ENCODE measurements around the gene ATP6V1B1.

The ATP6V1B1 gene

GRCh38 chr2:70948337-70949003 is 12.8 kb downstream of the ATP6V1B1 start:
- no peak for FAIRE-seq

GRCh38 chr2:70949086-70949485 is 13.4 kb downstream of the ATP6V1B1 start:
- no peak for FAIRE-seq

GRCh38 chr2:70954886-70955285 is 19.2 kb downstream of the ATP6V1B1 start:
- no peak for FAIRE-seq

GRCh38 chr2:70956141-70956540 is 20.4 kb downstream of the ATP6V1B1 start:
- no peak for FAIRE-seq

DNA sequence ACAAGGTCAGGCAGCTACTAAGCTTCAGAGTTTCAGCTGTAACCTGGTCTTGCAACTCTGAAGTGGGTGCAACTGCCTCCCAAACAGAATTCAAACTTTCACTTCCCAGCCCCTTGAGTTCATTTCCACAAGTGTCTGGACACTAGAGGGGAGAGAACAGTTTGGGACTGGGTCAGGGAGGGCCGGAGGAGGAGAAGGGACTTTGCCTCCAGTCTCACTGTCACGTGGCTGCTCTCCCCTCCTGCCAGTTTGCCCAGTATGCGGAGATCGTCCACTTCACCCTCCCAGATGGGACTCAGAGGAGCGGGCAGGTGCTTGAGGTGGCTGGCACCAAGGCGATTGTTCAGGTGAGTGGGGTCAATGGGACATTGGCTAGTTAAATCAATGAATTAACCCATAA is 22.1 kb downstream of the ATP6V1B1 start:
- FAIRE-seq: no peak

GRCh38 chr2:70958759-70959158 is 23.1 kb downstream of the ATP6V1B1 start:
- no peak for FAIRE-seq

DNA sequence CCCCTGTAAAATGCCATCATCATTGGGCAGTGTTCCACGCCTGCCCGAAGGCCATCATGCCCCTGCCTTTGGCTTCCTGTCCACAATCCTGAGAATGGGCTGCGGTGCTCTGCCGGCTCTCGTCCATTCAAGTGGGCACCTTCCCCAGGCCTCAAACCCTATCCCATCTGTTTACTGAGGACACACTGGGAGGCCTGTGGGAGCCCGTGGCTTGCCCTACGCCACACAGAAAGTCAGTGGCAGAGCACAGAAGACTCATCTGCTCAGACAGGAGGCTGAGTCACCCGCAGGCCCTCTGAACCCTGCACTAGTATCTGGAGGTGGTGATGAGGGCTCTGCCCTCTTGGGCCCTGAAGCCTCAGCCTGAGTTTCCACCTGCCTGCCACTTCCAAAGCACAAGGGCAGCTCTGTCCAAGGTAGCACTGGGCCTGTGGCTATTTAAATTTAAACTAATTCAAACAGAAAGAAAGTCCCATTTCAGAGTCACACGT is 23.6 kb downstream of the ATP6V1B1 start:
- no peak for FAIRE-seq

GRCh38 chr2:70959851-70960832 is 24.4 kb downstream of the ATP6V1B1 start:
- no peak for FAIRE-seq

DNA sequence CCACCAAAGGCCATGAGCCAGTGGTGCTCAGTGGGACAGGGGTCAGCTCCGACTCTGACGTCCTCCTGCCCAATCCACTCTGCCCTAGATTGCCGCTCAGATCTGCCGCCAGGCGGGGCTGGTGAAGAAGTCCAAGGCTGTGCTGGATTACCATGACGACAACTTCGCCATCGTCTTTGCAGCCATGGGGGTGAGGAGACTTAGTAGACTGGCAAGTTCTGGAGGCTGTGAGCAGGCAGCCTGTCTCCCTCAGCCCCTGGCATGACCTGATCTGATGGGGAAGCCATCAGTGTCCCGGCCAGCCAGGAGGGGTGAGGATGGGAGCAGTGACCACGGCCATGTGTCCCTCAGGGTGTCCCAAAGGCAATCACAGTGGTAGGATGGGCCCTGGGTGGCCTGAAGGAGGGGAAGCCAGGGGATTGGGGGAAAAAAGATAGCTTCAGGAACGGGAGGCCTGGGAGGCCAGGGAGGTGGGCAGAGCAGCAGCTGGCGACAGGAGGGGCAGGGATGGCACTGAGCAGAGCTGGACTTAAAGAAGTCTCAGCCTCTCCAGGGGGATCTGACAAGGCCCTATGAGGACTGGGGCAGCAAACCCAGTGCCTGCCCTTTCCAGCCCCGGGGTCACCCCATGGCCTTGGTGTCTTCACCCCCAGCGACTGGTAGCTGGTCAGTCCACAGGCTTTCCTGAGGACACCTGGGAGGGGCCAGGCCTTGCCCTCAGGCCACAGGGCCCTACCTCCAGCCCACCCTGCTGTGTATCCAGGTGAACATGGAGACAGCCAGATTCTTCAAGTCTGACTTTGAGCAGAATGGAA is 25.3 kb downstream of the ATP6V1B1 start:
- no peak for FAIRE-seq

DNA sequence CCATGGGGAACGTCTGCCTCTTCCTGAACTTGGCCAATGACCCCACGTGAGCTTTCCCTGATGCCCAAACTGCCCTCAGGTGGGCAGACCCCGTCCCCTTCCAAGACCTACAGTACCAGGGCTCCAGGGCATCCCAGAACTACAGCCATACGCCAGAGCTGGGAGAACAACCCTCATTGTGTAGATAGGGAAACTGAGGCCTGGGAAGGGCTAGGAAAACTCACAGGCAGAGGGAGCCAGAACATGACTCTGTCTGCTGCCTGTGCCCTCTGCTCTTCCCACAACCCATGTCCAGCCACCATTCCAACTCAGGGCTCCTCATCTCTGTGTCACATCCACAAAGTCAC is 25.9 kb downstream of the ATP6V1B1 start:
- no peak for FAIRE-seq

DNA sequence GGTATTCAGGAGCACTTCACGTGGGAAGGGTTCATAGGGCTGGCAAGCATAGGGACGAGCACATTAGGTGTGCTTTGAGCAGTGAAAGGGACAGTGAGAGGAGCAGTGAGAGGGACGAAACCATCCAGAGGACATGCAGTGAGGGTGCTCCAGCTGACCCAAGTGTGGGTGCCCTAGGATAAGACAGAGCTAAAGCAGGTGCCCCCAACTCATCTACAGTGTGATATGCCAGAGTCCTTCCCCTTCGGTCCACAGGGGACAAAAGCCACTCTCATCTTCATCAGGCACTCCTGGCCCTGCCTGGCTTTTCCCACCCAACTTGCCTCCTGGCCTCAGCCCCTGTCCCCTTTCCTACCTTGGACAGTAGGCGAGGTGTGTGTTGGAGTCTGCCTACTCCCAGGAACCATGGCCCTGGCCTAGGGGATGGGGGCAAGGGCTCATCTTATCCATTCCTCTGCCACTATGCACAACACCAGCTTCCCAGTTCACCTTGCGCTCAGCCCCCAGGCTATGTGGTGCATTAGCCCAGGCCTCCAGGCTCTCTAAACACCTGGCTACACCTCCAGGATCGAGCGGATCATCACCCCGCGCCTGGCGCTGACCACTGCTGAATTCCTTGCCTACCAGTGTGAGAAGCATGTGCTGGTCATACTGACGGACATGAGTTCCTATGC is 26.6 kb downstream of the ATP6V1B1 start:
- no peak for FAIRE-seq

- no peak for FAIRE-seq
Measured at GRCh38 chr2:70962885-70963878, 27.5 kb downstream of the ATP6V1B1 start.

- FAIRE-seq: no peak
Measured at GRCh38 chr2:70964133-70964532, 28.4 kb downstream of the ATP6V1B1 start.

DNA sequence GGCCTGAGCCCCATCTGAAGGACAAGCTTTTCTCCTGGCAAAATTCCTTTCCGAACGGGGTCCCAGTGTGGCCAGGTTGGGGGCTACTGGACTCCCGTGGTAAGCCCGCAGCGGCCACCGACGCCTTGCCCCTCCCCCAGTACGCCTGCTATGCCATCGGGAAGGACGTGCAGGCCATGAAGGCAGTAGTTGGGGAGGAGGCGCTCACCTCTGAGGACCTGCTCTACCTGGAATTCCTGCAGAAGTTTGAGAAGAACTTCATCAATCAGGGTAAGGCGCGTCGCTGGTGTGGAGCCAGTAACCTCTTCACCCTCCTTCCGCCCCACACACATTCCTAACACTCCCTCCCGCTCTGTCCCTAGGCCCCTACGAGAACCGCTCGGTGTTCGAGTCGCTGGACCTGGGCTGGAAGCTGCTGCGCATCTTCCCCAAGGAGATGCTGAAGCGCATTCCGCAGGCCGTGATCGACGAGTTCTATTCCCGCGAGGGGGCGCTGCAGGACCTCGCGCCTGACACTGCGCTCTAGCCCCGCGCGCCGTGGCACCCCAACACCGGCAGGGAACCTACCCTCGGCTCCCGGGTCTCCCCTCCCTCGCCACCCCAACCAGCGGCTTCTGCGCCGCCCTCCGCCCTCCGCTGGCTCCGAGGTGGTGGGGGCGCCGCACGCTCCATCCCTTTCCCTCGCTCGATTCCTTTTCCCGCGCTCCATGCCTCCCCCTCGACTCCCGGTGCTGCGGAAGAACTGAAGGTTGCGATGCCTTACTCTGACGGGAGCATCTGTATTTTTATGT is 29.1 kb downstream of the ATP6V1B1 start:
- no peak for FAIRE-seq

DNA sequence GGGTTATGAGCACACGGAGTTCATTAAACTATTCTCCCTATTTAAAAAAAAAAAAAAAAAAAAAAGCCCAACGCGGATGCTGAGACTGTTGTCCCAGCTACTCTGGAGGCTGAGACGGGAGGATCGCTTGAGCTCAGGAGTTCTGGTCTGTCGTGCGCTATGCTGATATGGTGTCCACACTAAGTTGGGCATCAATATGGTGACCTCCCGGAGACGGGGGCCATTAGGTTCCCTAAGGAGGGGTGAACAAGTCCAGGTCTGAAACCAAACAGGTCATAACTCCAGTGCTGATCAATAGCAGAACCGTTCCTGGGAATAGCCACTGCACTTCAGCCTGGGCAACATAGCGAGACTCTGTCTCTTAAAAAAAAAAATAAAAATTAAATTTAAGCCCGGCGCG is 29.8 kb downstream of the ATP6V1B1 start:
- FAIRE-seq: no peak

GRCh38 chr2:70966681-70967080 is 31.0 kb downstream of the ATP6V1B1 start:
- no peak for FAIRE-seq

- no peak for FAIRE-seq
Measured at GRCh38 chr2:70967189-70967588, 31.5 kb downstream of the ATP6V1B1 start.

GRCh38 chr2:70974592-70974991 is 38.9 kb downstream of the ATP6V1B1 start:
- no peak for FAIRE-seq

- no peak for FAIRE-seq
Measured at GRCh38 chr2:70975237-70975636, 39.5 kb downstream of the ATP6V1B1 start.

DNA sequence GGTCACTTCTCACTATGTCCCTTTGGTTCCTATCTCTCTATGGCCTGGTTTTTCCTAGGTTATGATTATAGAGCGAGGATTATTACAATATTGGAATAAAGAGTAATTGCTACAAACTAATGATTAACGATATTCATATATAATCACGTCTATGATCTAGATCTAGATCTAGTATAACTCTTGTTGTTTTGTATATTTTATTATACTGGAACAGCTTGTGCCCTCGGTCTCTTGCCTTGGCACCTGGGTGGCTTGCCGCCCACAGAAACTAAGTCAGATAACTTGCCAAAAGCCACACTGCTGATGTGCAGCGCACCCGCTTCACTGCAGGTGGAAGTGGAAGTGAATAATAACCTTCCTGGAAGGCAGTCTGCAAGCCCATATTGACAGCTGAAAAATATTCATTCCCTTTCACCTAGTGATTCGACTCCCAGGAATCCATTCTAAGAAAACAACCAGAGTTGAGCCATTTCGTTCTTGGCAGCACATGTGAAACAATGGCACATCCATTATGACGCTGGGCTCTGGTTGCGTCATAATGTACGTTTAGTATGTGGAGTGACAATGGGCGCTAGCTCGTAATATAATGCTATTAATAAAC is 42.0 kb downstream of the ATP6V1B1 start:
- FAIRE-seq: no peak
